NCI-H2227 (cell line): ENCODE data around the gene MEIS2.
A peak's percentile ranks its signal among the peaks of the same experiment; 100 is the strongest.

Experiments used
- DNase-seq: peaks from one replicate; lab custom pipeline; 2025; ENCODE audit not compliant: unreplicated experiment; lab: John Stamatoyannopoulos, UW

Gene MEIS2

DNA sequence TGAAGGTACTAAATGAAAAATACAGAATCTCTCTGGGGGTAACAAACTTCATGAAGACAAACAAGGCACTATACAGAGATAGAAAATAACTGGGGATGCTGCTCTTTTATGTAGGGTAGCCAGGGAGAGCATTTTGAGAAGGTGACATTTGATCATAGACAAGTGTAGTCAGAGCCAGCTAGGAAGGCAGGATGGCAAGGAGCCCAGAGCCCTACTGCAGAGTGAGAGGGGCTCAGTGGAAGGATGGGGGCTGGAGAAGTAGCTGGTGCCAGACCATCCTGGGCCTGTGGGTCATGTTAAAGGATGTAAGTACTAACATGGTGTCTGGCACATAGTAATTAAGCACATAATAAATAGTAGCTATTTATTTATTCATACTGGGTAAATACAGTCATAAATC, 133.6 kb downstream of the MEIS2 start:
- DNase-seq, result no peak

DNA sequence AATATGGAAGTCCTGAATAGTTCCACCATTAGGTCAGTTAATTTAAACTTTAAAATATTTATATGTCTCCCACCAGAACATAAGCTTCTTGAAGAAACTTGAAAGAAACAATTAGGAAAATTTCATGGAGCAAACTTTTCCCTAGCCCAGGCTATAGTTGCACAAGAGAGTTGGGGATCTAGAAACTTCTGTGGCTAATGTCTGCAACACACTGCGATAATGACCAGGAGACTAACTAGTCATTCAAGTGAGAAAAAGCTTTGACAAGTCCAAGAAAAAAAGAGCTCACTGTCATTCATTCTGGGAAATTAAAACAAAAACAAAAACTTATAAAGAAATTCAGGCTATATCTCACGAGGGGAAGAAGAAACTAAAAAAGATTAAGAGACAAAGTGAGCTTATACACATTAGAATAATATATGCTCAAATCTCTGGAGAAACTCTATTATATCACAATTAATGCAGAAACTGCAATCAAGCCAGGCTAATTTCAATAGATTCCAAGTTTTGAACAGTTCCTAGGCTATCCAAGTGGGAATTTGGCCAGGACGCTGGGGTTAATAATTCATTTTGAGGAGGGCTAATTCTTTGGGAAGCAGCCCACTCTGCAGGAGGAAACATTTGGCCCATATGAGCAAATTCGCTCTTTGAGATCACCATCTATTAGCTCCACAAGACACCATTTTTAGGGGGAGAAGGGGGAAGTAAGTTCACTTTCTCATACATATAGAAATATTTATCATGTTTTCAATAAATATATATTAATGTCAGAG, 134.6 kb downstream of the MEIS2 start:
- no peak for DNase-seq

DNA sequence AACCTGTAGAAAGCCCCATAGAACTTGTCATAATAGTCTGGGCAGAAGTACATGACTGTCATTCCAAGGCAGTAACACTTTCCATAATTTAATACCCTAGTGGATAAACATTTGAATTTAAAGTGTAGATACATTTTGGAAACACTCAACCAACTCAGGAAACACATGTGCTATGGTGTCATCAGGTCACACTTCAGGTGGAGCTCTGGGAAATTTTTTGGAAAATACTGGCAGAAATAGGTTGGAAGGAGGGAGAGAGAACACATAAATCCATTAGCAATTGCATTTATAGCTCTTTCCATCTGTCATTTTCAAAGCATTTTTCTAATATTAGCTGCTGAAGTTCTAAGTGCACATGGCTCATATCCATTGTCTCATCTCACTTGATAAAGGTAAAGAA, 135.7 kb downstream of the MEIS2 start:
- DNase-seq, result no peak

DNA sequence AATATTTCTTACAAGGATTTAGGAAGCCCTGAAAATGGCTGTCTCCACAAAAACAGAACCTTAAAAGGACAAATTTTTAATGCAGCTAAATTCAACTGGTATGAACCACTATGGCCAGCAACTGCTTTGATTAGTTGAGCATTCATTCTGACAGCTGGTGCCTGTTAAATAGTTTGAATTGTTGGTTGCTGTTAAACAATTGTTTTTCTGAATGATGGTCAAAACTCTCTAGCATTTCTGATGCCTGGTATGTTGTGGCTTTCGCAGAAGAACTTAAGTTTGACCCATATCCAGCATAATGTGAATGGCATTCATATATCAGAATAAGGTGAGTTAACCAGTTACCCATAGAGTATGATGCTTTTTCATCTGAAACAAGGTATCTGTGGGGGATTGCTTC, 138.4 kb downstream of the MEIS2 start:
- no peak for DNase-seq

DNA sequence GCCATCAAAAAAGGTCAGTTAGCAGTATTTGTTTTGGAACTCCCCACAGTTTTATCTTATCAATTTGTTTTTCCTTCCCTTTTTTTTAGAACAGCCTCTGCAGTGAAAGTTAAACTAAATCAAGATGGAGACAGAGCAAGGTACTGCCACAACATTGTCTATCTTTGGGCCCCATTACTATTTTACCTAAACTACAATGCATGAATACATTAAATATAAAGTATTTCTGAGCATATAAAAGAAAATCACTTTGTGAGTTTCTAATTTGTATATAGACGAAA, 139.5 kb downstream of the MEIS2 start:
- no peak for DNase-seq

DNA sequence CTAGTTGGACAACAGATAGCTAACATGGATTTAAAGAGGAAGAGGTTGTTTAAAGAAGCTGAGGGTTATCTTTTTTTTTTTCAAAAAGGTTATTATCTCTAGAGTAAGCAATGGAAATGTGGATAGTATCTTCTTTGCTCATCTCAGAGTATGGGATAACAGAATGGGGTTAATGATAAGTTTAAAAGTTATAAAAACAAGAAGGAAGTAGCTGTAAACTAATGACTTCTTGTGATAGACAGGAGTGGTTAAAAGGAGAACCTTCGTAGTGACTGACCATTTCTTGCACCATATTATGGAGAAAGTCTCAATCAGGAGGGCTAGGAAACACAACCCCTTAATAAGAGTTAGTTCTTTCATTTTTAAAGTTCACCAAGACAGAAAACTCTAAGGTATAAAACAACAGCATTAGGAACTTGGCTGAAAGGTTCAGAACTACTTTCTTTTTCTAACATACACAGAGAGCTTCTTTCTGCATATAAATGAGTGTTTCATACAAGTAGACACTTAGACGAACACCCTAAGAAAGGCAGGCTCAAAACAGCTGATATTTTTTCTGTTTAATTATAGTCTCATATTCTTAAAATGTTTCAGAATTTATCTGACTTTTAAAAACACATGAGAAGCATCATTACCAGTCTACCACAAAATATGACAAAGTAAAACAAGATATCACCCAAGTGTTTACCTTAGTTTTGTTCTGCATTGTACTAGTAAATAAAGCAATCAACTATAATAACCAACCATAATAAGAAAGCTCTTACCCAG, 140.0 kb downstream of the MEIS2 start:
- DNase-seq, result no peak

DNA sequence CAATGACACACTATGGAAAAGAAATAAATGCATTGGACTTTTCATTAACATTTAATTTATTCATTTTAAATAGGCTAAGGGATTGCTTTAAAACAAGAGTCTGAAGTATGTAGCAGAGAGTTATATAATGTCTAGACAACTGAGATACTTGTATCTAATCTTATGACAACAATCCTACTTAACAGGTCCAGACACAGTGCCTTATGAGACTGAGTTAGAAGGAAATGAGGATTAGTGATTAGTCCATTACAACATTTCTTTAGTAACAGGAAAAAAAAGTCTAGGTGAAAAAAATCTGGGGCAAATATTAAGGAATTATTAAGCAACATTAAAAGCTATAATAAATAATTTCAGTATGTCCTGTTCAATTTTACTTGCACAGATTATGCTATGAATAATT, 140.6 kb downstream of the MEIS2 start:
- DNase-seq, result no peak

DNA sequence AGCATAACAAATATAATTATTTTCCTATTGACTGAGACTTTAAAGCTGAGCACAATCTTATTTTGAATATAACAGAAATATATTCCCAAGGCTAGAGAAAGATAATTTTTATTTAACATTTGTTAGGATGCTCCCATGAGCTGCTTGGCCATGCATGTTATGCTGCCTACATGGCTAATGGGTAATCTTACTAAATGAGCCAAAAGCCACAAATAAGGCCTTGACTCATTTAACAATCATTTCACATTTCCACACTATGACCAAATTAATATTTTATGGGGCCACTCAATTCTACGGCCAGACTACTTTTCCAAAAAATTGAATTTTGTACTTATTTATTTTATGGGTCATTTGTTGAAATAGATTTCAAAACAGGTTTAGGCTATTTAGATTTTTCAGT, 141.7 kb downstream of the MEIS2 start:
- no peak for DNase-seq

DNA sequence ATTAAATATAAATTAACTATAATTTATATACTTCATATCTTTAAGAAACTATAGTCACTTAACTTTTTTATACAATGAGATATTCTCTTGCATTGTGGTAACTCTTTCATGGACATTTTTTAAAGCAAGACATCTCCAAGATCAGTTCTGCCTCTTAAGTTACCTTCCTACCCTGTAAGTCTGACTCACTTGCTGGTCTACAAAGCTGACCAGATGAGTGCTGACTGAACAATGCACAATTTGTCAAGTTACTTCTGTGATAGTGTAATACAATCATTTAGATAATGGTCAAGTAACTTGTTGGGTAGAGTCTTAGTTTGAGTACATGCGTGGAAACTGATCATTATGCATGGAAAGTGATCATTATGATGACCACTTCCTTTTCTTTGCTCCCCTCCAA, 145.9 kb downstream of the MEIS2 start:
- no peak for DNase-seq

DNA sequence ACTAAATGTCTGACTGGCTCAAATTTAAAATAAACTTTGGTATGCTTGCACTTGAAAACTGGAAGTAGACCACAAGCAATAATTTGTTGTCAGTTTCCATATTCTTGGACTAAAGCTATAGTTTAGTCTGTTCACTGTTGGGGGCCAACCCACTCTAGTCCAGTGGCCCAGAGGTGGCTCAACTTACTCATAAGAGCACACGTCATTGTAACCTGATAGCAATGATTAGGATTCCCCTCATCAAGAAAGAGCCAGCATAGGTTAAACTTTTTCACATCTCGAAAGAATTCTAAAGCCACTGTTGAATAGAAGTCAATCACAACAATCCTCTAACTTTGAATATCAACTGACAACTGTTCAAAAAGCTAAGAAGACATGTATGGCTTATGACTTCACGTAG, 147.0 kb downstream of the MEIS2 start:
- no peak for DNase-seq

DNA sequence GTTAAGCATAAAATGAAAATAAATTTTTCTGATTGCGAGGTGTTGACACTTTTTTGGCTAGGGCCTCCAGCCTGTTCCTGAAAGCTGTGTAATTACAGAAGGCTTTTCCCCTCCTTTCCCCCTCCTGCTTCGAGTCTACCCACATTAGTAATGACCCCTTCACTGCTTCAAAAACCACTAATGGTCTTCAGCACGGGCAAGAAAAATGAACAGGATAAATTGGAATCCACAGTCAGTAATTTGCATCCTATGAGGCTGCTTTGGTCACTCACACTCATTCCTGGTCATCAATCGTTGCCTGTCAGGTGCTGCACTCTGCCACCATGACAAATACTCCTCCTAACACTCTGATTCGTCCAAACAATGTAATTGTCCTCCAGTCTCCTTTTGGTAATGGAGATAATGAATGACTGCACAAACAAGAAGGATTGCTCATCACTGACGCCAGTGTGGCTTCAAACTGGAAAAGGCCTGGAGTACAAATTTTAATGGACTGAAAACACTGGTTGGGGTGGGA, 148.6 kb downstream of the MEIS2 start:
- DNase-seq, result peak; percentile 75

DNA sequence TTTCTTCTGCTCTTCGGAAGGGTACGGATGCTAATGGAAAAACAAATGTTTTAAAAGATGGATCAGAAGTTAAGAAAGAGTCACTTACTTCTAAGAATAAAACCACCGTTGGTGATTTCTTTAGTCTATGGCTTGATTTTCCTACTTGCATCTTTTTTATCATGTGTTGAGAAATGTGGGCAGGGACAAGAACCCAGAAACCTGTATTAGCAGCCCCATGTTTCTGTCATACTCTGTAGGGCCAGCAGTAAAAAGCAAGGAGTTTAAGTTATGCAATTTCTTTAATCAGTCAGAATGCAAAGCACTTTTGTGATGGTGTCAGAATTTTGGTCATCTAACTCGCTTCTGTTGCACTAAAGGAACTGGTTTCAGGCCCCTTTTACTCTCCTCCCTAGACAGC, 150.0 kb downstream of the MEIS2 start:
- no peak for DNase-seq

DNA sequence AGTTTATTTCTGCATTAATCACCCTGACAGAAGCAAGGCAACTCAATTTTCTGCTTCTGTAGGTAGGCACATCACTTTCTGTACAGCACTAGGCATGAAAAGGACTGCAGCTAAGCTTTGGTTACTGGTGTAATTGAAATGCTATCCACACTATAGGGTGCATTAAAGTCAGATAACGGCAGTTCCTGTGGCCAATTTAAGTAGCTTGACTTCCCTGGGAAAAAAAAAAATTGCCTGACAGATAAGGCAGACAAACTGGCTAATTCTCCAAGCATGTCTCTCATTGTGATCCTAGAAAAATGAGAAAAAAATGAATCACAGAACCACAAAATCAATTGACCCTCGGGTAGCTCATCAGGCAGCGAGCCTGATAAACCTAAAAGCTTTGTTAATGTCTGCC, 151.4 kb downstream of the MEIS2 start:
- DNase-seq, result no peak

DNA sequence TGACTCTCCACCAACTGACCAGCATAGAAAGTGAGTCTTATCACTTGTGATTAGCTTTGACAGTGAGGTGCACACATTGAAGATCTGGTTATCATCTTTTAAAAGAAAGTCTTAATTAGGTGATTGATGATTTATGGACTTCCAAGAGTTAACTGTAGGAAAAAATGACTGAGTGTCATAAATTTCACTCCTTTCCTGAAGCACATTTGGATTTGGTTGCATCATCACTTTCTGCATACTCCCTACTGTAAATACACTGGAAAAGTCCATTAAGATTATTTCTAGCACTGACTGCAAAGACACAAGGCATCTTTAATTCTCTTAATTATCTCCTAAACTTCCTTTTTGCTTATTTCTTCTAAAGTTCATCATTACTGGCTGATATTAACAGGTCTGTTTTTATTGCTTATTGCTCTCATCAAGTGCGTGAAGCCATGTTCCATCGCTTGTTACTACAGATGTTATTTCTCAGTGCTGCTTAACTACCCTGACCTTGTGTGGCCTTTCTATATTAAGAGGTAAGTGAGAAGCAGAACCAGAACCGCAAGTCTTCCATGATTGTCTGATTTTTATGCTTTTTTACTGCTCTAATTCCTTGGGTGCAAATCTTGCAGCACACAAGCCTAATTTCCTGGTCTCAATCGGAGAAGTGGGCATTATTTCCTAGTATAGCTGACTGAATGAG, 153.2 kb downstream of the MEIS2 start:
- no peak for DNase-seq

DNA sequence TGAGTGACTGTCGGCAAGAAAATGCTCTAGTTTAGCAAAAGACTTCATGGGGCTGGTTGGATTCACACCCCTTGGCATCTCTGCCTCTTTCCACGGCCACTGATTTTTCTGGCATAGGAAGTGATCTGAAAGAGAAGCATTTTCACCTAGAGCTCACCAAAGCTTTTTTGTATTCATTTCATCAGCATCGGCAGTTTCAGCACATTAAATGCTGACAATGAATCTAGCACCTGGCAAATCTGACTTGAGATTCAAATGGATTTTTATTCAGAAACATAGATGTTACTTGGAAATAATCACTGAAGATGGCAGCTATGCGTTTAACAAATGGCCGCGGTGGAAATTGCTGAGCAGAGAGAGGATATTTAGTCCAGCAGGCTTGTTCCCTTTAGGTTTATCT, 155.9 kb downstream of the MEIS2 start:
- DNase-seq, result no peak

DNA sequence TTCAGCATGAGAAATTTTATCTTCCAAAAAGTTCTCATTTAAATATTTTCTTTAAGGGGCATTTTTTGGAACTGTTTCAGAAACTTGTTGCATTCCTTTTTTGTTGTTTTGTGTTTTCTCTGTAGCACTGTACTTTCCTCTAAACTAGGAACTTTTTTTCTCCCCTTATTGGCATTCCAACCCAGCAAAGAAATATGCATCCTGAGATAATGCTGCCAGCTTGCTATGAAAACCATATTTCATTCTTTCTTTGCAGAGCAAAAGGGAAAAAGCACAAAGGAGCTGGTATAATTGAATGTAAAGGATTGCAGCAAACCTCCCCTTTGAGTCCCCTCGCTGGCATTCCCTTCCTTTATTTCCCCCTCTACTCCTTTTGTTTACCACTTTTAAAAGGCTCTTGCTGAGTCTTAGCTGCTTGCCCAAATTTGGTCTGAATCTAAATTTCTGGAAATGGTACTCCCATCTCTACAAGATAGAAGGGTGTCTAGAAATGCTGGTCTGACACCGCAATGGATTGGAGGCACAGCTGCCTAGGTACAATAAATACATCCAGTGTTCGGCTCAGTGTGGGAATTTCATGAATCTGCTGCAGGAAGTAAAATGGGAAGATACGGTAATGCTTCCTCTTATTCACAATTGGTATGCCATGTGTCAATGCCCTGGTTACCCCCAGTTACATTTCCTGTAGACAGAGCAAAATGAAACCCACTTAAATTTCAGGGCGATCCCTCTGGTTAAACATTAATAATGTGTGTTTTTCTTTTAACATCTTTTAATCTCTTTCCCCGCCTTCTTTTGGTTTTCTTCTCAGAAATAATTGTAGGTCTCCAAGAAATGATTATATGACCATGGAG, 156.6 kb downstream of the MEIS2 start:
- peak; percentile 11 for DNase-seq

DNA sequence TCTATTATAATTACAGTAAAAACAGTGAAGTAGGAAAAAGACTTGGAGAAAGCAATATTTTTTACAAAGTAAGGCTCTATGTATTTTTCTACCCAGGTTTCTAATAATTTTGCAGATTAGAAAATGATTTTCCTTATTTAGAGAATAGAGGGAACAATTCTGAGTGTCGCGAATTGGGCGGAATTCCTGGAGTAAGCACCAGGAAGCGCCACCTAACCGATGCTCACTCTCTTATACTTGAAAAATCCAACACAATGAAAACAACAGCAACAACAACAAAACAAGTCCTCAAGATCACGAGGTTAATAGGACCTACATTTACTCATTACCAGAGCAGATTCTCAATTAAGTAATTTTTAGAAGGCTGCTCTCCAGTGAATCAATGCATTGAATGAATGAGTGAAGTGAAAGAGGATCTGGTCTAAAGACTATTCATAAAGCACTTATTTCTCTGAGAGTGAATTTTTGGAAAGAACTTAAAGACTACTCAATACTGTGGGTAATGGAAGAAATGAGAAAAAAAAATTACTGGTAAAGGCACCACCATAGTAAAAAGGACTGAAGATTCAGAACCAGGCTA, 158.0 kb downstream of the MEIS2 start:
- no peak for DNase-seq

DNA sequence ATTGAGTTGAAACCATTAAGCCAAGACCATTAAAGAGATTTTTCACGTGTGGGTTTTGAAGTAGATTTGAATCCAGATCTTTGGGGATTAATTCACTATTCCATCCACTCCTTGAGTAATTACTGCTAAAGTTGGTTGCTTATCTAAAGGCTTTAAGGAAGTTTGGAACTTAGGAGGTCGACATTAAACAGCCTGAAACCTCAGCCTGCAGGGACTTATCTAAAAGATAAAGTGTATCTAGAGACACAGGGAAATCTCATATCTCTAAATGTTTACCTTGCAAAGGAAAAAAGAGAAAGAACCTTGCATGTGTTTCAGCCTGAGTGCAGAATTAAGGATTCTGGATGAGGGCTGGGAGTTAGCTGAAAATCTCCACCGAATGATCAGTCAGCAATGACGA, 158.6 kb downstream of the MEIS2 start:
- DNase-seq, result no peak

DNA sequence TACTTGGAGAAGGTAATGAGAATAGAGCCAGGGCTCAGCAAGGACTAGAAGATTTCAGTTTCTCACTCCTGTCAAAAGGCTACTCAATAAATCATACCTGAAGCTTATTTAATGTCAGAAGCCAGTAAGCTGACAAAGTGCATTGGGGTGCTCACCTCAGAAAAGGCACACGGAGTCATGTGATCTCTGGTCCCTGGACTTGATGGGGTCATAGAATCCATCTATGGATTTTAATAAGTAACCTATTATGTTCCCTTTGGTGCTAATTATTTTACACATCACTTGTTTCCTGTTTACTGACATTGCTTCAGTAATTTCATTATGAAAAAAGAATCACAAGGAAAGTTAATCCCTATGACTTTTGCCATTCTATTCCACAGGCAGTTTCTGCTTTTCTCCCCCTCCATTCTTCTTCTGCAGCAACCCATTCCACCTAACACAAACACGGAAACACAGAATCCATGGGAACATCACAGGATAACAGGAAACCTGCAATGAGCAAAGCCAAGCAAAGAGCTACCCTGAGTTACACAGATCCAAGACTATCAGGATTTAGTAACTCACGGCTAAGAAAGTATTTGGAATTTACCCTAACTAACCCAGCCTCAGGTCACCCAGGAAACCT, 159.6 kb downstream of the MEIS2 start:
- DNase-seq, result no peak

DNA sequence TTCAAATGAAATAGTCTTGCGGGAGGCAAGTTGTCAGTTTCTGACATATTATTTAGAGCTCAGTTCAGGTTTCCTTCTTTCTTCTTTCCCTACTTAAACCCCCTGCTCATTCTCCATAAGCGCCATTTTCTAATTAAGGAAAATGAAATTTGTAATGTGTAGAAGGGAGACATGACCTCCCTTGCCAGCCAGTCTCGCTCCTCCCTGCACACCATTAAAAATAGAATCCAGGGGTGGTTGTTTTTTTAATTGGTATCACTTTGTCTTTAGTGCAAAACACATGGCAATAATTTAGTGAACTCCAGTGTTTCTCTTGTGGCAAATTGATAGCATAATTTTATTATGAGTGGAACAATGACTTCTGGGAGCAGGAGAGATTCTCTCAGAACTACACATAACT, 160.1 kb downstream of the MEIS2 start:
- no peak for DNase-seq
